Fibroblast of villous mesenchyme (primary cell): ENCODE data around the gene UNC13C. TPM values are rescaled to one million over a fixed set of nuclear protein-coding genes. Genes with fewer than 3 reads are reported as not detected.

ENCODE experiments used
- DNase-seq: peaks from one replicate; pipeline ENCODE4 v3.0.0-alpha.2; 2010; ENCODE audit warnings: low read depth
- H3K4me3 ChIP-seq: 2 replicates; pipeline ENCODE4 v1.5.1; 2011; ENCODE audit warnings: low read depth, mild to moderate bottlenecking, low read length
- total RNA-seq: library from RNA; depleted of rRNA; stranded (reverse); fragments of >200 nt; gene quantifications from 2 replicates; pipeline ENCODE4 v1.2.3, GENCODE V29; 2012
- TF ChIP-seq, protein P1 (sequence below): IDR thresholded peaks from 2 replicates; pipeline ENCODE4 v1.5.1; 2012; ENCODE audit warnings: low read depth, mild to moderate bottlenecking, low read length; ENCODE audit not compliant: insufficient read depth

The UNC13C gene
- total RNA-seq, 1 donor: not detected

DNA sequence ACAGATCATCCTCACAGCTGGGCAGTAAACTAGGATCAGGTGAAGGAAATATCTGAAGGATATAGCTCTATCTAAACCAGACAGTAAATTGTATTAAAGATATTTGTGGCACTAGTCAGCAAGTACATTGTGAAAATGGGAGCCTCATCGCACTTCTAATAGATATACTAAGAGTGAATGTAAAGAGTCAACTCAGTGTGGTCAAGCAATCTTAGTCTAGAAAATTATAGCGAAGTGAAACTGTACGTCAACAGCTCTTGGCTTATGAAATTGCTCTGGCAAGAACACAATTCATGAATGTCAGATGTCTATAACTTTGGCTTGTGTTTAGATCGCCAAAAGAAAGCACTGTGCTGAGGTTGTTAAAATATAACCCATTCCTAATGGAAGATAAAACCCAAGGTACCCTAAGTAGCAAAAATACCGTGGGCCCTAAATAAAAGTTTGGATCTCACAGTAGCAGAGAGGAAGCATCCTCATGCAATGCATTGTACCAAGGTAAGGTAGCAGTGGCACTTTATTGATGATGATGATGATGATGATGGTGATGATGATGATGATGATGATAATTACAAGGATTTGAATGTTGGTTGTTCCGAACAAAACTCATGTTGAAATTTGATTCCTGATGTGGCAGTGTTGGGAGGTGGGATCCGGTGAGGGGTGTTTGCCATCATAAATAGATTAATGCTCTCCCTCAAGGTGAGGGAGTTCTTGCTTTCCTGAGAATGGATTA lies 228.5 kb downstream of the UNC13C start:
- no peak overlapping the region for H3K4me3 ChIP-seq
- TF ChIP-seq, protein P1, sequence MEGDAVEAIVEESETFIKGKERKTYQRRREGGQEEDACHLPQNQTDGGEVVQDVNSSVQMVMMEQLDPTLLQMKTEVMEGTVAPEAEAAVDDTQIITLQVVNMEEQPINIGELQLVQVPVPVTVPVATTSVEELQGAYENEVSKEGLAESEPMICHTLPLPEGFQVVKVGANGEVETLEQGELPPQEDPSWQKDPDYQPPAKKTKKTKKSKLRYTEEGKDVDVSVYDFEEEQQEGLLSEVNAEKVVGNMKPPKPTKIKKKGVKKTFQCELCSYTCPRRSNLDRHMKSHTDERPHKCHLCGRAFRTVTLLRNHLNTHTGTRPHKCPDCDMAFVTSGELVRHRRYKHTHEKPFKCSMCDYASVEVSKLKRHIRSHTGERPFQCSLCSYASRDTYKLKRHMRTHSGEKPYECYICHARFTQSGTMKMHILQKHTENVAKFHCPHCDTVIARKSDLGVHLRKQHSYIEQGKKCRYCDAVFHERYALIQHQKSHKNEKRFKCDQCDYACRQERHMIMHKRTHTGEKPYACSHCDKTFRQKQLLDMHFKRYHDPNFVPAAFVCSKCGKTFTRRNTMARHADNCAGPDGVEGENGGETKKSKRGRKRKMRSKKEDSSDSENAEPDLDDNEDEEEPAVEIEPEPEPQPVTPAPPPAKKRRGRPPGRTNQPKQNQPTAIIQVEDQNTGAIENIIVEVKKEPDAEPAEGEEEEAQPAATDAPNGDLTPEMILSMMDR: no peak
- DNase-seq: no peak

DNA sequence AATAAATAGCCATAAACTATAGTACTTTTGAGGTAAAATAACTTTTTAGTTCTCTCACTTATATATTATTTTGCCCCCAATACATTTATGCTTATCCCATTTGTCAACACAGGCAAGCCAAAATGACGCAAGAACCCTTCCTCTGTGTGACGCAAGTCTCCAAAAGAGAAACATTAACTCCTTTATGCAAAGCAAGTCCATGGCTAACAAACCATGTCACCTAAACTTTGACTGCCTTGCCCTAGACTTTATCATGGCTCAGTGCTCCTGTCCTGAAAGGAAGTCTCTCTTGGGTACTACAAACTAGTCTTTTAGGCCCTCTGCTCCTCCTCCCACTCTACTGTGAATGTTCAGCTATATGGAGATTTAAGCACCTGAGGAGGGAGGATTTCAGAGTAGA lies 230.5 kb downstream of the UNC13C start:
- DNase-seq: no peak
- no peak overlapping the region for H3K4me3 ChIP-seq
- TF ChIP-seq, protein P1: no peak

DNA sequence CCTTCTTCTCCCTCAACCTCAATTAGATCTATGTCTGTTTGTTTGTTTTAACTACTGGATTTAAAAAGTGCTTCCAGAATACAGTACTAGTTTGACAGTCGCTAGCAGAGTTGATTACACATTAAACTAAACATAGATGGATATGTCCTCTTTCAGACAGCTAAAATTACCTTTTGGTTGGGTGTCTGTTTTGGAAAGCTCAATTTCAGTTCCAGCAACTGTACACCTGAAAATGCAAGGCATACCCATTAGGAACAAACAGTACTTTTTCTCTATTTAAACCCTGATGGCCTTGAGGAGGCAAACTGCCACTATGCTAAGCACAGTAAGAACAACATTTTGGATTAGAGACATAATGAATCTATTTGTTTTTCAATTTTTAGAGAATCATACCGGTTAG lies 234.4 kb downstream of the UNC13C start:
- DNase-seq: no peak
- no peak overlapping the region for H3K4me3 ChIP-seq
- TF ChIP-seq, protein P1: no peak

DNA sequence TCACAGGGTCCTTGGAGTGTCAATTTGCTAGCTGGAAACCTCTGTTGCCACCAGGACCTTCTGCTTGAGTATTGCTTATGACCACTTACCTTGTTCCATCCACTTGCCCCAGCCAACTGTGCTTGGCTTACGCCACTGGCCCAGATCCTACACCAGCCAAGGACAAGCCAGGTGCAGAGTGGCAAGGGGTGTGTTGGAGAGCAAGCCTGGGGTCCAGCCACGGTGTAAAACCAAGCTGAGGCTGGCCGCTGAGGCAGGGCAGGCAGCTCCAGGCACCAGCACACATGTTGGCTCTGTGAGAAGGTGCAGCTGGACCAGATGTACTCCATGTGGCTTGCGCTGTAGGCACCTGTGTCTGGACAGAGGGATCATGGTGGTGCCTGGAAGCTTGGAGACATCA lies 248.2 kb downstream of the UNC13C start:
- H3K4me3 ChIP-seq: no peak overlapping the region
- TF ChIP-seq, protein P1: no peak
- no peak for DNase-seq

DNA sequence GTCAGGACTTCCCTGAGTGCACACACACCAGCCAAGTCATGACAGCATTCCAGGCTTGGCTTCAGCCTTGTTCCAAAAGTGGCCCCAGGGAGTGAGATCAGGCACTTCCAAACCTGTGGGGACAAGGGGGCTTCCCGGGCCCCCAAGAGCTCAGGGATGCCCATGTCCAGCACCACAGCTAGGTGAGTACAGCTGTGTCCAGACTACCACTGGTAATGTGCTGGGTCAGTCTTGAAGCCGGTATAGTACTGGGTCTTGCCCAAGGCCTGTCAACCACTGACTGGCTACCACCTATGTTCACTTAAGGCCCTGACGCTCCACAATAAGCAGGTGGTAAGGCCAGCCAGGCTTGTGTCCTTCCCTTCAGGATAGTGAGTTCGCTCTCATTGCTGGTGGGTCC lies 249.3 kb downstream of the UNC13C start:
- DNase-seq: no peak
- H3K4me3 ChIP-seq: no peak overlapping the region
- TF ChIP-seq, protein P1: no peak

DNA sequence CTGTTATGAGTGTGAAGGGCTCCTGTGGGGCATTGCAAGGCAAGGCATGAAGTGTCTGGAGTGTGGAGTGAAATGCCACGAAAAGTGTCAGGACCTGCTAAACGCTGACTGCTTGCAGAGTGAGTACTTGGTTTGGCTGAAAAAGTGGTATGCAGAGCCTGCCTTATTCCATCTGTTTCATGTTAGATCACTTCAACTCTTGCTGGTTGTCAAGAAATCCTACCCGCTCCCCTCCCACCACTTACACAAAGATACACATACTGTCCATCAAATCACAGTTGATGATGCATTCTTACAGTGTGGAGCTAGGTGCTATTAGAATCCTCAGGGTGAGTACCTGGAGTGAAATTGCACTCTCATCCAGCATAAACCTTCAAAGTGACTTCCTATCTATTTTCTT lies 272.1 kb downstream of the UNC13C start:
- DNase-seq: no peak
- TF ChIP-seq, protein P1: no peak
- H3K4me3 ChIP-seq: no peak overlapping the region

DNA sequence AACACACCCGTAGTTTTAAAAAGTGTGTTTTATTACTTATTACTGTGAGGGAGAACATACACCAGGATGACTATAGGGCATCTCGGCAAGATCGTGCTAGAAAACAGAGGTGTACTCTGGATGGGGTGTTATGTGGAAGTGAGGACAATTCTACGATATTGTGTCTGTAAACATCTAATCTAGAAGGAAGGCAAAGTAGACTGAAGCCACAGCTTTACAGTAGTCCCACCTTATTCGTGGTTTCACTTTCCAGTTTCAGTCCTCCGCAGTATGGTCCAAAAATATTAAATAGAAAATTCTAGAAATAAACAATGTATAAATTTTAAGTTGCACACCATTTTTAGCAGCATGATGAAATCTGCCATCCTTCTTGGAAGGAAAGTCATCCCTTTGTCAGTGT lies 277.9 kb downstream of the UNC13C start:
- no peak overlapping the region for H3K4me3 ChIP-seq
- no peak for DNase-seq

More for the DNA sequence above, 277.9 kb downstream of the UNC13C start:
- TF ChIP-seq, protein P1: no peak
